Measurements from ENCODE around the gene AXIN2. TPM values are rescaled to one million over a fixed set of nuclear protein-coding genes. Genes with fewer than 3 reads are reported as not detected.

Gene AXIN2
- total RNA-seq, 1 donor from 2014 or later: 3.6 TPM

DNA sequence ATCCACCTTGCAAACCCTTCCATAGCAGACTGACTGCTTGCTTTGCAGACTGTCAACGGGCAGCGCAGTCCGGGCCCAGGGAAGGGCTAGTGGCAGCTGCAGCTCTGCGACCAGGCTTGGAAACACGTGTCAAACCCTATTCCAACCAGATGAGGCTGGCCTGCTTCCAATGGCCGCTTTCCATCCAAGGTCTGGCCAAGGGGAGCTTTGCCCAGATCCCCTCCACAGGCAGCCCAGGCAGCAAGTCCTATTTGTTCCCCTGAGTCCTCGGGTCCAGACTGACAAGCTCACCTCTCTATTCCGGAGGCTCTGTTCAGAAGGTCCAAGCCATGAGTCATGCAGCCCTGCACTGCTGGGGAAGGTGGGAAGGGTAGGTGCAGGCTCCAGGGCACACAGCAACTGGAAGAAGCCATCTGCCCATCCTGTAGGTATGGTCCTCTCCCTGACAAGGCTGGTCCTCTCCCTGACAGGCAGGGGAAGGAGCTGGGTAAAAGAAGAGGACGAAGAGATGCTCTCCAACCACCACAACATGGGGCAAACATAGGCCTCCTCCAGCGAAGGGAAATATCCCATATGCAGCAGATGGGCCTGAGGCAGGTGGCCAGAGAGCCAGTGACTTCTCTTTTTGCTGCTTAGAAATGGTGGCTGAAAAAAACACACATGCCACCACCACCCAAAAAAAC is 22.6 kb upstream of the AXIN2 start:
- DNase-seq (ENCODE audit: low read depth, low spot score): no peak

DNA sequence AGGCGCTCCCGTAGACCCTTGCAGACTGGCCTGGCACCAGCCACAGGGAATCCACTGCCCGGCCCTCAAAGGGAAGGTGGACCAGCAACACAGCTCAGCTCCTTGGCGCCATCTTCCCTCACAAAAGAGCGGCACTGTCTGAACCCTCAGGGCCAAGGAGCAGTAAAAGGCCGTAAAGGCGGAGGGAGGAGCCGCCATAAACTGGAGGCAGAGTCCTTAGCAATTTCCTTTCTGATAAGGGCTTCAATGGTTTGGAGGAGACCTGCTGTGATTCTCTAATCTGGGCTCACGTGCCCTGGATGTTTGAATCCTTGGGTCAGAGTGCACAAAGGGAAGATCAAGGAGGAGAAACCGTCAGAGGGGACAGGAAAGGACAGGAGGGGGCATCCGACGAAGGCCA is 15.5 kb upstream of the AXIN2 start:
- no peak for DNase-seq (ENCODE audit: low read depth, low spot score)

DNA sequence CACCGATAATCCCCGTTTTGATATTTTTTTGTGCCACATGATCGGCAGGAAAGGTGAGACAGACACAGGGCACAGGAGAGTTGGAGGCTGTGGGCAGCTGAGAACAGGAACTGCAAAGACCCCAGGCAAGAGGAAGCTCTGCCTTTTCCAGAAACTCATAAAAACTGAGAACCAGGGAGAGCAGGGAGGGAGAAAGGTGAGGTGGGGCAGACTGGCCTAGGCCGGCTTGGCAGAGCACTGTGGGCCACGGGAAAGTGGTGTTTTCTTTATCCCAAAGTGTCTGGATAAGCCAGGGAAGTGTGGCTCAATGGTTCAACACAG is 11.8 kb upstream of the AXIN2 start:
- DNase-seq (ENCODE audit: low read depth, low spot score): no peak

DNA sequence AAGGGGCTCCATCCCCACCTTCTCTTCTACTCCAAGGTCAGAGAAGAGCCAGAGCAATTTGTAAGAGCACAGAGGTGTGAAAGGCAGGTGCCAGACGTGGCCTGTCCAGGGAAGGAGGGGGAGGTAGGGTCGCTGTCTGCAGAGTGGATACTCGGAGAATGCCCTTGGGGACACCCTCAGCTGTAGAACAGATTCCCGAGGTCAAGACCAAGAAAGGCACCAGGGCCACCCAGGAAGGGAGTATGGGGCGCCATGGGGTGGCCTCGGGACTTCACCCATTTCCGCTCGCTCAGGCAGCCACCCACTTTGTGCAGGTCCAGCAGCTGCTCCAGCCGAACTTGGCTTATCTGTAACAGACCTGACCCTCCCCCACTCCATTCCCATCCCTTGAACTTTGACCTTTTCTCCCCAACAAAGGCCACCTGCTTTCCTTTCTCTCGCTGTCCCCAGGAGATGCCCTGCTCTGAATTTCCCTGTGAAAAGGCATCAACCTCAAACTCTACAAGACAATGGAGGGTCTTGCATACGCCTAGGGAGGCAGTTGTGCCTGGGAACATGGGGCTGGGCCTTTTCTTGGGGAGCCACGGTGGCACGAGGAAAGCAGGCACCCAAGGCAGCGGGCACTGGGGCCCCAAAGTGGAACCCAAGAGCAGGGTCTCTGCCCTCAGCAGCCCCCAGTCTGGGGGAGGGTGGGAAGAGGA is 11.3 kb upstream of the AXIN2 start:
- no peak for DNase-seq (ENCODE audit: low read depth, low spot score)

DNA sequence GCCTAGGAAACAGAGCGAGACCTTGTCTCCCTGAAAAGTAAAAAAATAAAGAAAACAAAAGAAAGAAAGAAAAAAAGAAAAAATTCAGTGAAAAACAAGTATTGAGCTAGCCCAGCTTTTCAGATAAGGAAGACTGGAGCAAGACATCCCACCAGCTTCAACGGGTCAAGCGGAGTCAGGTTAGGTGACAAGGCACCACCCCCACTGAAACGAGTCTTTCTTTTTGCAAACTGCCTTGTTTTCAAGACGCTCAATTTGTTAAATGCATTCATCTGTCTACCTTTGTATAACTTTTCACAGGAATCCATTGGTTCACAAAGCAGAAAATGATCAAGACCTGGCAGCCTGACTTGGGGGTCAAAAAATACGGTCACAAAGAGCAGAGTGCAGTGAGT is 10.7 kb upstream of the AXIN2 start:
- DNase-seq (ENCODE audit: low read depth, low spot score): no peak

DNA sequence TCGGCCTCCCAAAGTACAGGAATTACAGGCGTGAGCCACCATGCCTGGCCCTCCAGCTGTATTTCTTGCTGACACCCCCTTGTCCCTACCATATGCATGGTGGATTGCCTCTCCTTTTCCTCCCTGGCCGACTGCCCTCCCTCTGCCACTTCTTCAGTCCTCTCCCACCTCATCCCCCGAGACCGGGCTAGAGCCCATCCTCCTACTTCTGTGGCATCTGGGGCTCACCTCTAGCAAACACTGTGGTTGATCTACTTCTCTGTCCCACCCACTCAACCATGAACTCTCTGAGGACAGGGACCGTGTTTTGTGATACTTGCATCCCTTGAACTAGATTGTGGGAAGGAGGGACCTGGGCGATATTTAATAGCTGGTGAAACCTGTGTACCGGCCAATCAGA is 7.5 kb upstream of the AXIN2 start:
- no peak for DNase-seq (ENCODE audit: low read depth, low spot score)

DNA sequence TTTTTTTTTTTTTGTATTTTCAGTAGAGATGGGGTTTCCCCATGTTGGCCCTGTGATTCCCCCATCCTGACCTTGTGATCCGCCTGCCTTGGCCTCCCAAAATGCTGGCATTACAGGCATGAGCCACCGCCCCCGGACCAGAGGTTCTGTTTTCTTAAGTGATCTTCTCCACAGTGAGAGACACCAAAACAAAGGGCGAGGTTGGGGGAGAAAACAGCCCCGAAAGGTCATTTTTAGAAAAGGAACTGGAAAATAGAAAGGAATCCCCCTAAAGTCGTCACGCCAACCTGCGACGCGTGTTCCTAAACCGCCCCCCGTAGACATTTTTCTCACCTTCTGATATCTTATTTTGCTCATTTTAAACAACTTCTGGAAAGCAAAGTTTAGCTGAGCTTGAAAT is 6.1 kb upstream of the AXIN2 start:
- DNase-seq (ENCODE audit: low read depth, low spot score): no peak

DNA sequence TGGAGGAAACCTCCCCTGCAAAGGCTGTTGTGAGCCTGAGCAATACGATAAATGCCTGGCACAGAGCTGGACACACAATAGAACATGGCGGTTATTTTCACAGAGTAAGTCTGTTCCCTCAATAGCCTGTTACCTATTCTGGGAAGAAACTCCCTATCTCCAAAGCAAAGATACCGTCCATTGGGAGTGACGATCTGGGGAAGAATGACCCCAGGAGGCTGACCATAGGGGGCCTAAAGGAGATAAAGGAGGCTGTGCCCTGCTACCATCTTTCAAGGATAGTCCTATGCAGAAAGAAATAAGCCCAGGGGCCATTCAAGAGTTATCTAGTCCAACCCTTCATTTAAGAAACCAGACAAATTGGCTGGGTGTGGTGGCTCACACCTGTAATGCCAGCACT is 4.1 kb upstream of the AXIN2 start:
- DNase-seq (ENCODE audit: low read depth, low spot score): no peak

DNA sequence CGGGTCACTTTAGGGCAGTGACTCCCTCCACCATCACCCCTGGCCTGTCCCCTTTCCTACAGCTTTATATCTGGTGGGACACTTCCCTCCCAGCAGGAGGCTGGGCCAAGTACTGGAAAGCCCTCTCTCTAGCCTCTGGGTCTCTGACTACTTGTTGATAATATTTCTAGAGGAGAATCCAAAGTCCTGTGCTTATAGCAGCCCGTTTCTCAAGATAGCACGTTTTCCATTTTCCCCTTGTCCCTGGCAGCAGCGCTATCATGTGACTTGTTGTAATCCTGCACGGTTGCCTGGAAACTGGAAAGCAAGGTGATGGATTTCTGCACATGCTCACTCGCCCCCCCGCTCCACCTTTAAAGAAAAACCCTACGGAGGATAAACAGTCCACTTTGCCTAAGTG is 3.3 kb upstream of the AXIN2 start:
- no peak for DNase-seq (ENCODE audit: low read depth, low spot score)

DNA sequence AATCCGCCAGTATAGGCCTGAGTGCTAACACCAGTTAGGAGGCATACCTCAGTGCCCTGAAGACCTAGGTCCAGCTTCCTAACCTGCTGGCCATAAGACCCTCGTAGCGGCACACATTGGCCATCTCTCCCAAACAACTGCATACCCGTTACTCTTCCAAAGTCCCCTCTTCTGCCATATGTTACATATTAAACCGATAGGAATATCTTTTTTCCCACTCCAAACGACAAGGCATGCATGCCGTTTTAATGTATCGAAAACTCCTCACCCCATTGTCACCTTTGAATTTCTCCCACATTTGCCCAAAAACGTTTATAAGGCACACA is 721 bp upstream of the AXIN2 start:
- no peak for DNase-seq (ENCODE audit: low read depth, low spot score)

DNA sequence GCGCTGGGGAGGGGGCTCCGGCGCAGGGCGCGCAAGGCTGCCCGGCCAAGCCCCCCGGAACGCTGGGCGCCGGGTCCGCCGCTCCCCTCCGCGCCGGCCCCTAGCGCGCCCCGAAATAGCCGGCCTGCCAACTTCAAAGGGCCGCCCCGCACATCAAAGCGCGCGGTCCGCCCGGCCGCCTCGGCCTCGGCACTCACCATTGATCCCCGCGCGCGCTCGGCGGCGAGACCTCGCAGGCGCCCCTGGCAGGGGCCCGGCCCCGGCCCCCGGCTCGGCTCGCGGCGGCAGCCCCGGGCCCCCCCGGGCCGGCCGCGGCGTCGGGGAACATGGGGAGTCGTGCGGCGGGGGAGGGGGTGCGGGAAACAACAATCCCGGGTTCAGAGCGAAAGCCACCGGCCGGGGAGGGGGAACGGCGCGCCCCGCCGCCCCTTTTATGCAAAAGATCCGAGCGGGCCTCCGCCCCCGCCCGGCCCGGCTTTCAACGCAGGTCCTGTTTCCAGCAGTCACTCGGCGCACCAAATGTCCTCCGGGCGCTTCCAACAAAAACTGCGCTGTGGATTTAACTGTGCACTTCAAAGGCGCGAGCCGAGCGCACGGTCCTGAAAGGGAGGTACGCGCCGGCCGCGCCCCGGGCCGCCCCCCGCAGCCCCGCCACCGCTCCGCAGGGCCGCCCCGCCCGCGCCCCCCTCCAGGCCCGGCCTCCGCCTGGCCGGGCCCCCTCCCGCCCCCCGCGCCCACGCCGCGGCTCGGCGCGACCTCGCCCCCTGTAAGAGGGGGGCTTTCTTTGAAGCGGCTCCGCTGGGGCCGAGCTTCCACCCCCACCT is 608 bp downstream of the AXIN2 start:
- DNase-seq (ENCODE audit: low read depth, low spot score): peak; percentile 51

DNA sequence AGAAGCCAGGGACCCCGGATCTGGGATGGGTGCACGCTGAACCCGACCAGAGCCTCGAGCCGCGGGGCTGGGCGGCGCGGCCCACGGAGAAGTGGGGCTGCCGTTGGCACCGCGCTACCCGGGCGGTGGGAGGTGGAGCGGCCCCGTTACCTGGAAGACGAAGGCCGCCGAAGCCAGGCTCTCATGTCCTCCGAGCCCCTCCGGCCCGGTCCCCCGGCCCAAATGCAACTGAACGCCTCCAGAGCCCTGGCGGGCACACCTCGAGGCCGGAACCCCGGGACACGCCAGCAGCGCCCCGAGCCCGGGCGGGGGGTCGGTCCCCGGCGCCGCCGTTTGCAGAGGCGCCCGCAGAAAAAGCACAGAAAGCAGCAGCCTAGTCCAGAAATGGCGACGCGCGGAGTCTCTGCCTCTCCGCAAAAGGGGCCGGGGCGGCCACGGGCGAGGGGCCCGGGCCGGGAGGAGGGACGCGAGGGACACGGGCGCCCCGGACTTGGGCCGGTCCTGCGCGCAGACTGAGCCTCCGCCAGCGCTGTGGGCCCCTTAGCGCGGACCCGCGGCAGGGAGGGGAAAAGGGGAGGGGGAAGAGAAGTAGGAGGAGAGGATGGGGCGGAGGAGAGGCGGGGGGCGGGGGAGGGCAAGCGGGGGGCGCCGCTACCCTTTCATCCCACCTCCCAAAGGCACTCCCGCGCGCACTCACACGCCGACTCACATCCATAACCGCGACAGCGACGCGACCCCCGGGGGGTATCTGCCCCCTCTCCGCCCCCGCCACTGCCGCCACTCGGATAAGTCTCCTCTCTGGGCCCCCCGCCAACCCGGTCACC is 1.4 kb downstream of the AXIN2 start:
- DNase-seq (ENCODE audit: low read depth, low spot score): no peak

DNA sequence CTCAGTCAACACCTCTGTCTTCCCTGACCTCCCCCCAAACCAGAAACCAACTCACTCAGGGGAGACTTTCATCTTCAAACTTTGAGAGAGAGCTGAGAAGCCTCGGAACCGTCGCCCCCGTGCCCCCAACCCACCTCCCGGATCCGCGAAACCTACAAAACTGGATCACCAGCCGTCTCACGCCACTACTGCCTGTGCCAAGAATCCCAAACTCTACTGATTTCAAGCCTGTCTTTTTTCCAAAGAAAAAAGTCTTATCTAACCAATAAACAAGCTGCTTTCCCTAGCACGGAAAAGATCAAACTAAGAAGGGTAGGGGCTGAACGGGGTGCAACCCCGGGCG is 2.0 kb downstream of the AXIN2 start:
- no peak for DNase-seq (ENCODE audit: low read depth, low spot score)

DNA sequence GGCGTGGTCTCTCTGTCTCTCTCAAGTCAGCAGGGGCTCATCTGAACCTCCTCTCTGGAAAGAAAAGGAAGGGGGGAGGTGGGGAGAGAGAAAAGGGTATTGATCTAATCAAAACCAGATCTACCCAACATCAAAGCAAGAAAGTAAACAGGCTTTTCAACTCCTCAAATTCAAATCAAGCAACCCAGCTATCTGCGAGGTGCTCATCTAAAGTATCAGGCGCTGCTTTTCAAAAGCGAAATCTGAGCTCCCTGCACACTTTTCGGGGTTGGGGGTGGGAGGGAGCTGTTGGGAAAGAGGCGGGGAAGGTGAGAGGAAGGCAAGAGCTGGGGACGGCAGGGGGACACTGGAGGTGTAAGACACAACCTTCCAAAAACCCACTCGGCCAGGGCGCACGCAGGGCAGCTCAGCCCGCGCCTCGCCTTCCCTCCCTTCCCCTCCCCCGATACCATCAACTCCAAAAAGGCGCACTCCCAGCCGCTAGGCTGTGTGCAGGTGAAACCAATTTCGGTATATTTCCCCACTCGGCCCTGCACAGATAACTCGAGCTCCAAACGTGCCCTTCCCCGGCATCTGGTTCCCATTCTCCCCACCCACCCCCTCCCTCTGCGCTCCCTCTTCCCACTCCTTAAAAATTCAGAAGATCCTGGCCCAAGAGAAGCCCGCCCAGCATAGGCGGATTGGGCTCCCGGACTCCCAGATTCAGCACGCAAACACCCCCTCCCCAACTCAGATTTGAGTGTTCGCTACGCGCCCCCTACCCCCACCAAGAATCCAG is 2.6 kb downstream of the AXIN2 start:
- no peak for DNase-seq (ENCODE audit: low read depth, low spot score)

DNA sequence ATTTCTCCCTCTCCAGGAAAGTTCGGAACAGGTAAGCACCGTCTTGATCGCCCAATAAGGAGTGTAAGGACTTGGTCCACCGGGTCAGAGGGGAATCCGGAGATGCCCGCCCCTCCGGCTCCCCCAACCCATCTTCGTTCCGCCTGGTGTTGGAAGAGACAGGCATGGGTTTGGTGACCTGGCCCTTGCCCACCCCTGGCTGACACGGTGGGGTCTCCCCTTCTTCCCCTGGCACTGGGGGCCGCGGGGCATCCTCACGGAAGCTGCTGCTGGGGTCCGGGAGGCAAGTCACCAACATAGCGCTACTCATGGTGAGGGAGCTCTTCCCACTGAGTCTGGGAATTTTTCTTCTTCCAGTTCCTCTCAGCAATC is 3.2 kb downstream of the AXIN2 start:
- DNase-seq (ENCODE audit: low read depth, low spot score): no peak

DNA sequence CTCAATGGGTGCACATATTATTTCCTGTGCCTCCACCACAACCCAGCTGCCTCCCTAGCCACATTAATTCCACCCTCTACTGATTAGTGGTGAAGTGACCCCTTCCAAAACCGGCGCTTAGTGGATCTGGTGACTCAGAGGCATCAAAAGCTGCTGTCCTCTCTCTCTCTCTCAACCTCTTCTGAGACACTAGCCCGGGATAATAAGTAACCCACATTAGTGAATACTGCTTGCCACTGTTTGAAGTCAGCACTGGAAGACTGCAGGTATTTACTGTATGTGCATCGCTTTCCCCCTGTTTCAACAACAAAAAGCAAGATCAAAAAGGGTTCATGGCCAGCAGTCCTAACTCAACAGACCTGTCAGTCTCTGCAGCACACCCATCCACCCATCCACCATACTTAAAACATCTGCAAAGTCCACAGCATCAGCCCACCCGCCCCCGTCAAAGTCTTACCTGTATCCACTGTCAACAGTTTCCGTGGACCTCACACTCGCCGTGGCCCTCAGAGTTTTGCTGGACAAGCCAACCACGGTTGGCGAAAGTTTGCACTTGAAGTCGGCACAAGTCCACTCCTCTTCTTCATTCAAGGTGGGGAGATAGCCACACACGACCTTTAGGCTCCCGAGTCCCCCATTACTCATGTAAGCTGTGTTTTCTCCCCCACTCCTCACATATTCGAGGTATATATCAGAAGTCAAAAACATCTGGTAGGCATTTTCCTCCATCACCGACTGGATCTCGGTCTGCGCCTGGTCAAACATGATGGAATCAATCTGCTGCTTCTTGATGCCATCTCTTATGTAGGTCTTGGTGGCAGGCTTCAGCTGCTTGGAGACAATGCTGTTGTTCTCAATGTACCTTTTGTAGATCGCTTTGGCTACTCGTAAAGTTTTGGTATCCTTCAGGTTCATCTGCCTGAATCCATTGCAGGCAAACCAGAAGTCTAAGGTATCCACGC is 3.8 kb downstream of the AXIN2 start:
- no peak for DNase-seq (ENCODE audit: low read depth, low spot score)

DNA sequence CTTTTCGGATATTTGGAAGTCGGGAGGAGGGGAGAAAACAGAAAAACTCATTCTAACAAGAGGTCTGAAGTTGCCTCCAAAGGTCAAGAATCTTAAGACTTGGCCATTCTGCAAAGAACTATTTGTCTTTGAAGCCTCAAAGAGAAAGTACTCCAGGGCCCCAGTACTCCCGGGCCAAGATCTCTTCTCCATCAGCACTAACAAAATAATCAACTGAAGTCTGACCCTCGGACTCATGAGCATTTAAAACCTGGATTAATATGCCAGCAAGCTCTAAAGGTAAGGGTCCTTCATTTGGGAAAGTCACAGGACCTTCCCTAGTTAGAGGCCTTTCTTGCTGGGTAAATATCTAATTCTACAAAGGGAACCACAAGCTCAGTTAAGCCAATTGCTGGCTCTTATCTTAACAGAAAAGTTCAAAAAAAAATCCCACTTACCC is 4.5 kb downstream of the AXIN2 start:
- no peak for DNase-seq (ENCODE audit: low read depth, low spot score)

DNA sequence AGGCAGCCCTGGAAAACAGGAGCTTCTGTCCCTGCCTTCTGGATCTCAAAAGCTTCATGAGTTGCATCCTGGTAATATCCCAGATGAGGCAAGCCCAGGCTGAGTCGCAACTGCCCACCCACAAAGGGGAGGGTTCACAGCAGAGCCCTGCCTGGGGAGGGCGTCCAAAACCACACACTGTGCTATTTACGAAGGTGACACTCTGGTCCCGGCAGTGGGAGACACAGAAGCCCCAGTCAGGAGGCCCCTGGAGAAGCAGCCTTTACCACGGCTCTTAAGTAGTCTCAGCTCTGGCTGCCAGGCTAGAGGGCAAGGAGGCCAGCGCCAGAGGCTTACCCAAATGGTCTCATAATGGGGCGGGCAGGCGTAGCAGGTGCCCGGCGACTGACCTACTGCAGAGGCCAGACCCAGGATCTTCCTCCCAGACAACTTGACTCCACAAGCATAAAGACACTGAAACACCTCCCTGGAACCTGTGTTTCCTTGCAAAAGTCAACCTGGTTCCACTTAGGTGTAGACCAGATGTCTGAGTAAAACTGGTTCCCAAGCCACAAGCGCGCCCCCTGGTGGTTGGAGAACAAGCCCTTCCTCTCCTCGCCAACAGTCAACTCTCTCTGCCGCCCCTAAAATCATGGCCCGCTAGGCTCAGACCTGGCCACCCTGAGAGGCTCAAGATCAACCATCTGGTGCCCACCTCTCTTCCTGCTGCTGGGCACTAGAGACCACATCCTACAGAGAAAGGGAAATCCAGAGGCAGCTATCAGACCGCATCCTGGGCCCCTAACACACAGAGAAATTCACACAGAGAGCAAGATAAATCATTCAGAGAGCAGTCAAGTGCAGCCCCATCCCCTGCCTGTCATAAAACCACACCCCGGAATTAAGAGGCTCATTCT is 5.2 kb downstream of the AXIN2 start:
- DNase-seq (ENCODE audit: low read depth, low spot score): peak; percentile 19

DNA sequence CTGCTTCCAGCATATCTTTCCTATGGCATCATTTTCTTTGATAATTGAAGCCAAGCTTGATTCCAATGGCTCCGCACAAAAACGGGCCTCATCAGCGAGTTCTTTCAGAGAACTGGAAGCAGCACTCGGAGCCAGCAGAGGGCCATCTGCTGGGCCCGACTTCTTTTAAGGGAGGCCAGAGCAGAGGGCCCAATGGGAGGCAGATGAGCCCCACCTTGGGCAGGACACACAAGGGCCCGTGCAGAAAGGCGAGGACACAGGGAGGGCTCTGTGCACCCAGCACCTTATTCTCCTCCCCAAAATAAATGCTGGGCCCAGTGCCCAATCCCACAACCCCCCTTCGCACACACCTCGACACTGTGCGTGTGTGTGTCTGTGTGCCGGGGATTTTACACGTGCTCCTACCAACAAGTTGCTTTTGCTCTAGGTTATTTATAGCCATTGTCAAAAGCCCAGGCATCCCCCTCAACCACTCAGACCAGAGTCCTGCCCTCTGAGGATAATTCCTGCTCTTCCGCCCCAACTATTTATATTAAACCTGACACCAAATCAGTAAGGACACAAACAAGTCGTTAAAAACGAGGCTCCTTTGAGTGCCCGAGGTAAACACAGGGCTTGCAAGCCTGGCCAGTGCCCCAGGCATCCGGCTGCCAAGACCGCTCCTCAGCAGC is 6.8 kb downstream of the AXIN2 start:
- DNase-seq (ENCODE audit: low read depth, low spot score): no peak

Data from pulmonary artery endothelial cell (primary cell).